NCI-H128 (cell line): ENCODE results near the gene ATN1.

Experiments used
- DNase-seq: peaks from one replicate; lab custom pipeline; 2025; ENCODE audit not compliant: unreplicated experiment; lab: John Stamatoyannopoulos, UW

ATN1 gene

DNA sequence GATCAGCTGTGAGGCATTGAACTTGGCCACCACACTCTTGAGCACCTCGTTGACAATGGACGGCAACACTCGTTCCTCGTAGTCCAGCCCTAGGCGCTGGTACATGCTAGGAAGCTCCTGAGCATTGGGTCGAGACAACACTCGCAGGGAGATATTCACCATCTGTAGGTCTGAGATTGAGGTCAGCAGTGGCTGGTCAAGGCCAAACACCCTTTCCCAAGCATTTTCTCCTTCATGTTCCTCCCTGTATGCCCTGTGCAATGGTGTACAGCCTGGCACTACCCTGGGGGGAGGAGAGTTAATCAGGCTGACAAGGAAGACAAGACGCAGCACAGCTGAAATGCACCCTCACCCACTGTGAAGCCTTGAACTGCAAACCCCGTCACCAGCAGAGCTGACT is 40.7 kb downstream of the ATN1 start:
- no peak for DNase-seq

DNA sequence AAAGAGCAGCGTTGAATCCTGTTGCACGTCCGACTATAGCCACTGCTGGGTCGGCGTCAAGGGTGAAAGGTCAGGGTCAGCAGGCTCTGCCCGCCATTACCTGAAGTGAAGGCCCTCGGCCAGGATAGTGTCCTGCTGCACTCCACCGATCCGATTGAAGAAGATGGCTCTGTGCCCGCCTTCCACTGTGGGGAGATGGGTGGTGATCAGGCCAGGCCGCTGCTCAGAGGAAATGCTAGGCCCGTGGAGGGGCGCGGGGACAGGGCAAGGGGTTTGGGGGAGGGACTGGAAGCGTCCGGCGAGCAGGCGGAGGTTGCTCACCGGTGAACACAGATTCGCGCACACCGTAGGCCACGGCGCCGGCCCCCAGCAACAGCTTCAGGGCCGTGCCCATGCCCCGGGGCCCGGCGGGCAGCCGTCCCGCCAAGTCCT is 42.4 kb downstream of the ATN1 start:
- DNase-seq = no peak

DNA sequence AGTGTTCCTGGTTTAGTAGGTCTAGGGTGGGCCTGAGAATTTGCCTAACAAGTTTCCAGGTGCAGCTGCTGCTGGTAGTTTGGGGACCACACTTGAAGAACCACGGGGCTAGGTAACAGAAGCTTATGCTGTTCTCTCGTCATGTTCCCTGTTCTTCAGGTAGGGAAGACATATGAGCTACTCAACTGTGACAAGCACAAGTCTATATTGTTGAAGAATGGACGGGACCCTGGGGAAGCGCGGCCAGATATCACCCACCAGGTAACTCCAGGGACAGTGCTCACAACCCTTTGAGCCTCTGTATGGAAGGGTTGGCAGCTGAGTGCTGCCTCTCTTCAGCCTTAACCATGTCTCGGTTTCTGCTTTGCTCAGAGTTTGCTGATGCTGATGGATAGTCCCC is 46.4 kb downstream of the ATN1 start:
- no peak for DNase-seq

DNA sequence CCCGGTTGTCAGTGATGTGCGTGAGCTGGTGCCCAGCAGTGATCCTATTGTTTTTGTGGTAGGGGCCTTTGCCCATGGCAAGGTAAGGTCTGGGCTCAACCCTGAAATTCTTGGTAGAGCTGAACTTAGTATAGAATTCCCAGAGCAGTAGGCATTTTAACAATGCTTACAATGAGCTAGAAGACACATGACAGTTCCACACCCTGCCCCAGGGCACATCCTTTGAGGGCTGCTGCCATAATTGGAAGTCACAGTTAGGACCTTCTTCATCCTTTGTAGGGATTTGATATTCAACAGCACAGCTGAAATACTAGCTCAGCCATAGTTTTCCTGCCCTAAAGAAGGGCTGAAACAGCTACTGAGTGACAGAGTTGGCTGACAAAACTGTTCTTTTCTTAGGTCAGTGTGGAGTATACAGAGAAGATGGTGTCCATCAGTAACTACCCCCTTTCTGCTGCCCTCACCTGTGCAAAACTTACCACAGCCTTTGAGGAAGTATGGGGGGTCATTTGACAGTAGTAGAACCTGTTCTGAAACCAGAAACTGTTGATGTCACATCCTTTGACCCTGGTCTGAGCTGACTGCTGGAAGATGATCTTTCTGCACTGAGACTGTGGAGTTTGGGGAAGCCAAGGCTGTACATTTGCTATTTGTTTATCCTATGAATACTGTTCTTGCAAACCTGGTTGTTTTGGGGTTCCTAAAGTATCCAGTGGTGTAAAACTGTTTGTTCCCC is 47.7 kb downstream of the ATN1 start:
- no peak for DNase-seq

DNA sequence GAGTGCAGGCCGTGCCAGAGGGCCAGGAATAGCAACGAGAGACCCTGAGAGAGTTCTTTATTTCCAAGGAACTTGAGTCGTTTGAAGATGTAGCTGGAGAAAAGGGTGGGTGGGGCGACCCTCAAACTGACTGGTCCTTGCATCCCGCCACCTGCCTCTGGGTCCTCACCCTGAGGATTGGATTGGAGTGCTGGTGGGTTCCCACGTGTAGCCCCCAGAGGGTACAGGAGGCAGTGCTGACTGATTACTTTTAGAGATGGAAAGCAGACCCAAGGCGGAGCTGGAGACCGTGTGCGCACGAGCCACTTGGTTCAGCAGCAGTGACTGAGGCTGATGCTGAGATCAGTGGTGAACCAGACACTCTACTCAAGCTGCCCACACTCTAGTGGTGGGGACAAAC is 49.9 kb downstream of the ATN1 start:
- DNase-seq = no peak

DNA sequence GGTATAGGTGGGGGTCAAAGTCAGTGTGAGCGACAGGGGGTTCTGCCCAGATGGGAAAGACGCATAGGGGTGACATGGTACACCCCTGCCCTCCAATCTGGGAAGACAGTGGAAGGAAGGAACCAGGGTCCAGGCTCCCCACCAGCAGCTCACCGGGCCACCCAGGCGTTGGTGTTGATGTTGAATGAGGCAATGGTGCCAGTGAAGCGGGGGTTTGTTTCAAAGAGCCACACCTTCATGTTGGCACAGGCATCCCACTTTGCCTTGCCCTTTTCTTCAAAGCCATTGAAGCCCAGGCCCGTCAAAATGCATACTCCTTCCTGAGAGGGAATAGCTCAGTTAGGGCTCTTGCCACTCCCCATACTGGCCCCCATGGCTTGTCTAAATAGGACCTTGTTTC is 50.4 kb downstream of the ATN1 start:
- no peak for DNase-seq

DNA sequence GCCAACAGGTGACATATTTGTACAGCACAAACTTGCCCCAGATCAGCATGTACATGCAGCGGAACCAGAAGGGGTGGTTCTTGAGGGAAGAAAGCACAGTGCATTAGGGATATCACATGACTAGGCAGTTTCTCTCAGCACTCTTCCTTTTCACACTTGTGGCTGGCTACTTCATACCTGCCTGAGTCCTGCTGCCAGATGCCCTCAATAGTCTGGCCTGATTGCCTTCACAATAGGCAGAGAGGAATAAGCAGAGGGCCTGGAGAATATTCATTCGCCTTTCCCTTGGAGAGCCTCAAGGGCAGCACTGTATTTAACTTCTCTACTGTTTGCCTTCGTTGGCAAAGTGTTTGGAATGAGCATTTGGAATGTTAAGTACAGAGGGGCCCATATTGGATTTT is 50.9 kb downstream of the ATN1 start:
- DNase-seq = no peak

DNA sequence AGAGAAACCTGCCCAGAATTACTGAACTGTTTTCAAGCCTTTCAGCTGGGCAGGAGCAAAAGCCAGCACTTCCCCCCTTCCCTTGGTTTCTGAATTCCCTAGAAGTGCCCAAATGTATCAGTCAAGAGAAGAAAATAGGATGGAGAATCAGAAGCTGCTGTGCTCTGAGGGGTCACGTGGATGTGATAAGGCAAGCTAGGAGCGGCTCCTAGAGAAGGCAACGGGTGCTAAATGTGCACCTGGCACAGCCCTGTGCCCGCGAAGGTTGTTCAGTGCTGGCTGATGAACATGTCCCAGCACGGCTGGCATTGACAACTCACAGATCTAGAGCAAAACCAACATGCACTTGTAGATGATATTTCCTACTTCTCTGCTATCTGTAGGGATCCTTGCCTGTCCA is 51.3 kb downstream of the ATN1 start:
- DNase-seq = no peak

DNA sequence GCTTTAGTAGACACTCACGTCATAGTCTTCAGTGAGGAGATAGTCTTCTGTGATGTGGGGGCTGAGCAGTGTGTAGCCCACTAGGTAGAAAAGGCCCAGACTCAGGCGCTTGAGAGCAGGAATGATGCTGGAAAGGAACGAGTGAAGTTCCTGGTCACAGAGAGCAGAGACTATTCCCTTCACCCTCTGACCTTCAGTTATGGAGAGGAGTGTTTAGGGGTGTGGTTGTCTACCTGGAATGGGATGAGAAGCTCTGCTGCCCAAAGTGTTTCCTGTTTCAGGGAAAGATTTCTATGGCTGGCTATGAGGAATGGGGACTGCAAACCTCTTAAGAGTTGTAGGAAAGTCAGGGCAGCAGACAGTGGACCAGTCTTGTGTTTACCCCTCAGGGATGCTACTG is 51.7 kb downstream of the ATN1 start:
- no peak for DNase-seq

DNA sequence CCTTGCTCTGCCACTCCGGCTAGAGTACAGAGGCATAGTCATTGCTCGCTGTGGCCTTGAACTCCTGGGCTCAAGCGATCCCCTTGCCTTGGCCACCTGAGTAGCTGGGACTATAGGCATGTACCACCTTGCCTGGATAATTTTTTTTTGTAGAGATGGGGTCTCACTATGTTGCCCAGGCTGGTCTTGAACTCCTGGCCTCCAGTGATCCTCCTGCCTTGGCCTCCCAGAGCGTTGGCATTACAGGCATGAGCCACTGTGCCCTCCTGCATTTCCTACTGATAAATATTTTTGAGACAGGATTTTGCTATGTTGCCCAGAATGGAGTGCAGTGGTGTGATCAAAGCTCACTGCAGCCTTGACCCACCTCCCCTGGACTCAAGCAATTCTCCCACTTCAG is 52.3 kb downstream of the ATN1 start:
- DNase-seq = no peak

DNA sequence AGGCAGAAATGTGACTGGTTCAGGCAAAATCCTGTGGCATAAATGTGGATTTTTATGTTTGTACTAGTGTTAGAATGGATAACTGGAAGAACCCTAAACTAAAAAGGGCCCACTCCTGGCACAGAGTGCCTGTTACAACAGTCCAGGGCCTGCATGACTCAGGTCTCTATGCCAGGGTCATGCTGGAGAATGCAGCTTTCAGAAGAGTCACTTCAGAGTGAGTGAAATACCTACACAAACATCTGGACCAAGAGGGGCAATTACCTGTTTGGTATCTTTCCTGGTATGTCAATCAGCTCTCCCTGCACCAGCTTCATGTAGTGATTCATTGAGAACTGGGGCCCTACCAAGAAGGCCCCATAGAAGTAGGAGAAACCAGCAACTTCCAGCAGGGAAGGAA is 53.0 kb downstream of the ATN1 start:
- DNase-seq = no peak

DNA sequence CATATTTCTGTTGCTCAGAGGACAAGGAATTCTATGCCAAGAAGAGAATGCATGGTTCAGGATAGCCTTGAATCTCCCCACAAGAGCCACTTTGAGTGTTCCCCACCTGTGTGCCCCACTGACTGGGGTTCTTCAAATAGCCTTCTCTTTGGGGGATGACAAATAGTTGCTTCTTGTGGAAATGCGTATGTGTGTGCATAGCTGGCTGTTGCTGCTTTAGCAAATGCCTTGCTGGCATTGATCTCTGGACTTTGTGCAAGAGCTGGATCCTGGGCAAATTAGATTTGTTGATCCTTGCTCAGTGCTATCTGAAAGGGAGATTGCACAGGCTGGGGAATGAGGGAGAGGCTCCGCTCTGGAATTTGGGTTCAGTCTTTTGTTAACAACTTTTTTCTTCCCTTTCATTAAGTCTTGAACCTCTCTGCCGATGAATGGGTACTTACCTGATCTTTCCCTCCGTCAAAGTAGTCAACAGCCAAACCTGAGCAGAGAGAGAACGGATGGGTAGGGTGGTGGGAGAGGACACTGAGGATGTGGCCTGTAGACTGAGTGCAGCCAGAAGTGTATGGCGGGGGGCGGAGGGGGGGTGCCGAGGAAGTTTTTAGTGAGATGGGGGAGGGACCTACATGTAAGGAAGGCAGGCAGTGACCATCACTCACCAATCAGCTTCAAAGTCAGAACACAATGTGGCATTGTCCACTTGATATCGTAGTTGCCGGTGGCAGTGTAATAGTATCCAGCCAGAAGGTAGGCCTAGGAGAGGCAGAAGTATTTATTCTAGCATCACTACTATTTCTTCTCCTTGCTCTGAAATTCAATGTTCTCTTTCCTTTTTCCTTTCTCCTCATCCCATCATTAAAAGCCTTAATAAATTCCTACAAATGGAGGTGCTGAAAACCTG is 53.6 kb downstream of the ATN1 start:
- no peak for DNase-seq

DNA sequence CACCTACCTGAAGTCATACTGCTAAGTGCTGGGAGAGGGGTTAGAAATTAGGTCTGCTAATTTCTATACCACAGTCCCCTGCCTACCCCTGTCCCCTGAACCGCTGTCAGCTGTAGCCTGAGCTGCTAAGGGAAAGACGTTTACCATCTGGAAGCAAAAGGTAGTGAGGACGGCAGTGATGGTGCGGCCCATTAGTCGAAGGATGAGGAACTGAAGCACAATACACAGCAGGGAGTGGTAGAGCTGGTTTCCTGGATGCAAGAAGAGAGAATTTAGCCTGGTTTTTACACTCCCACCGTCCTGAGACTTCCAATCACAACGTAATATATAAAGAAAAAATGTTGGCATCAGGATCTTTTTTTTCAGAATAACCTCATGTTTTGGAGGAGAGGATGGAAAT is 54.8 kb downstream of the ATN1 start:
- no peak for DNase-seq

DNA sequence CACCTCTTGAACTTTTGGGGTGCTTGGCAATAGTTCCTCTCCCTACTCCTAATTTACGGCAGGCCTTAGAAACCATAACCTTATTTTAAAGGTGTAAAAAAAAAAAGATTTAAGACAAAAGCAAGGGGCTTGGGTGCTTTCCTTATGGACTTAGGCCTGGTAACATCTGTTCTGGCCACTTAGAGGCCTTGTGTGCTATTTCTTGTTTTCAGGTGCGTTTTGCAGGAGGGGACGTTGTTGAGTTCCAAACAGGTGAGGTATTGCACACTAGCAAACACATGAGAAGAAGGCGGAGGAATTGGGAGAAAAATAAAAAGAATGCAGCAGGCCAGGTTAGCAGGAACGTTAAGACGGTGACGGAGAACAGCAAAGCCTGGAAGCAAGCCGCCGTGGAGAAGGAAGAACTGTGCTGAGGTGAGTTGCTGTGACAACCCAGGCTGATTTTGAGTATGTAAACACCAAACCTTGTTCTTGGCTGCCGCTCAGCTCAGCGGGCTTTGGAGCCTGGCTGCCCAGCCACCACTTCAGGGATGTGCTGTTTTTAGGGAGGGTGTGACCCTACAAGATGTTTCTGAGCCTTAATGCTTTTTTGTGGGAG is 60.3 kb downstream of the ATN1 start:
- DNase-seq = no peak
